SK-N-SH (cell line): ENCODE data around the gene ACTR6. TPM values are rescaled to one million over a fixed set of nuclear protein-coding genes. Genes with fewer than 3 reads are reported as not detected.

Source experiments
- CTCF ChIA-PET: fragments of 300-600, 350-600 bp; formaldehyde crosslinking; extraction: SDS; loops from one replicate; lab custom pipeline; 2021; lab: Yijun Ruan, JAX
- POLR2A ChIA-PET: fragments of 350-600 bp; sonication (Branson Sonifier 250); formaldehyde crosslinking; extraction: SDS; loops from one replicate; lab custom pipeline; 2020; ENCODE audit warnings: antibody characterized with exemption, inconsistent platforms; lab: Yijun Ruan, JAX
- DNase-seq: peaks from one replicate; pipeline ENCODE4 v3.0.0; 2012
- H2AFZ ChIP-seq: fragments of 200-600 bp; sonication (generic); 2 replicates; pipeline ENCODE4 v1.8.1; 2016; ENCODE audit warnings: antibody characterized with exemption, mild to moderate bottlenecking, low read depth
- H3F3A ChIP-seq: fragments of 200-600 bp; sonication (generic); replicated peaks from 2 replicates; pipeline ENCODE3; 2016; ENCODE audit warnings: antibody characterized with exemption, mild to moderate bottlenecking; ENCODE audit not compliant: insufficient read depth
- H3K27ac ChIP-seq, 2 experiments: fragments of 200-500 bp in 1 of 2; fragments of 200-600 bp in 1 of 2; sonication (Bioruptor generic) in 1 of 2; sonication (generic), shearing (Covaris generic) in 1 of 2; 2 replicates each; pipeline versions ENCODE4 v1.5.1 to v1.6.1; 2014 to 2016; ENCODE audit warnings: low read depth in 2 of 2, inconsistent platforms in 1 of 2, low read length in 1 of 2, mild to moderate bottlenecking in 1 of 2, mixed read lengths in 1 of 2
- H3K27me3 ChIP-seq: fragments of 200-600 bp; sonication (generic), shearing (Covaris generic); 2 replicates; pipeline ENCODE4 v1.6.1; 2016; ENCODE audit warnings: mixed run types; ENCODE audit not compliant: insufficient read depth
- H3K36me3 ChIP-seq, 2 experiments: fragments of 200-500 bp in 1 of 2; fragments of 200-600 bp in 1 of 2; sonication (Bioruptor generic) in 1 of 2; sonication (generic) in 1 of 2; replicated peaks in 1 of 2; 2 replicates each; pipeline versions ENCODE3 to v1.5.1; 2014 to 2016; ENCODE audit warnings: low read length in 1 of 2, mild to moderate bottlenecking in 1 of 2; ENCODE audit not compliant: insufficient read depth in 2 of 2, control insufficient read depth in 1 of 2
- H3K4me1 ChIP-seq, 2 experiments: fragments of 200-500 bp in 1 of 2; fragments of 200-600 bp in 1 of 2; sonication (Bioruptor generic) in 1 of 2; sonication (generic), shearing (Covaris generic) in 1 of 2; 2 replicates each; pipeline versions ENCODE4 v1.5.1 to v1.6.1; 2014 to 2016; ENCODE audit warnings: low read depth in 1 of 2, low read length in 1 of 2, mixed run types in 1 of 2; ENCODE audit not compliant: insufficient read depth in 2 of 2, control insufficient read depth in 1 of 2
- H3K4me2 ChIP-seq: fragments of 200-600 bp; sonication (generic), shearing (Covaris generic); 2 replicates; pipeline ENCODE4 v1.6.1; 2017; ENCODE audit warnings: mixed run types
- H3K4me3 ChIP-seq, 2 experiments: fragments of 200-500 bp in 1 of 2; fragments of 200-600 bp in 1 of 2; sonication (Bioruptor generic) in 1 of 2; sonication (generic), shearing (Covaris generic) in 1 of 2; 2 replicates each; pipeline versions ENCODE4 v1.5.1 to v1.8.1; 2014 to 2016; ENCODE audit warnings: low read depth in 2 of 2, inconsistent platforms in 1 of 2, low read length in 1 of 2, mild to moderate bottlenecking in 1 of 2, mixed read lengths in 1 of 2, moderate library complexity in 1 of 2
- H3K79me2 ChIP-seq: fragments of 200-600 bp; sonication (generic); 2 replicates; pipeline ENCODE4 v1.8.1; 2017; ENCODE audit warnings: mild to moderate bottlenecking; ENCODE audit not compliant: insufficient read depth
- H3K9ac ChIP-seq: fragments of 200-600 bp; sonication (generic); 2 replicates; pipeline ENCODE4 v1.6.1; 2017; ENCODE audit warnings: mixed run types
- H3K9me2 ChIP-seq: fragments of 200-600 bp; sonication (generic); 2 replicates; pipeline ENCODE4 v1.6.1; 2017; ENCODE audit warnings: mixed run types
- H3K9me3 ChIP-seq: fragments of 200-600 bp; sonication (generic); 2 replicates; pipeline ENCODE4 v1.6.1; 2017; ENCODE audit warnings: mixed run types, mild to moderate bottlenecking, moderate library complexity
- H4K20me1 ChIP-seq: fragments of 200-600 bp; sonication (generic); 2 replicates; pipeline ENCODE4 v1.6.1; 2017; ENCODE audit warnings: mild to moderate bottlenecking, mixed run types; ENCODE audit not compliant: insufficient read depth
- CHD2 ChIP-seq: fragments of 150-350 bp; IDR thresholded peaks from 2 replicates; pipeline ENCODE4 v1.6.1; 2018; ENCODE audit warnings: low read length; ENCODE audit not compliant: partially characterized antibody
- GABPA ChIP-seq: IDR thresholded peaks from 2 replicates; pipeline ENCODE4 v1.4.0; 2012; ENCODE audit warnings: low read depth, mild to moderate bottlenecking
- GATA2 ChIP-seq: sonication (generic); formaldehyde crosslinking; IDR thresholded peaks from 2 replicates; pipeline ENCODE4 v1.5.0; 2020; ENCODE audit warnings: mild to moderate bottlenecking, missing genetic modification reagents
- MXI1 ChIP-seq: IDR thresholded peaks from 2 replicates; pipeline ENCODE4 v1.6.1; 2012; ENCODE audit warnings: mild to moderate bottlenecking, low read depth, low read length, improper control_type of control experiment
- NFIC ChIP-seq: IDR thresholded peaks from 2 replicates; pipeline ENCODE4 v1.4.0; 2012; ENCODE audit warnings: borderline replicate concordance
- NRF1 ChIP-seq: IDR thresholded peaks from 2 replicates; pipeline ENCODE4 v1.6.1; 2012; ENCODE audit warnings: low read depth, mild to moderate bottlenecking, low read length
- PBX3 ChIP-seq: IDR thresholded peaks from 2 replicates; pipeline ENCODE4; 2012
- RFX5 ChIP-seq: IDR thresholded peaks from 2 replicates; pipeline ENCODE4 v1.6.1; 2012; ENCODE audit warnings: mild to moderate bottlenecking, improper control_type of control experiment, low read length
- SIN3A ChIP-seq: IDR thresholded peaks from 2 replicates; pipeline ENCODE4 v1.6.1; 2012; ENCODE audit warnings: low read depth, mild to moderate bottlenecking, low read length, moderate library complexity, borderline replicate concordance
- TAF1 ChIP-seq: IDR thresholded peaks from 2 replicates; pipeline ENCODE4 v1.6.1; 2012; ENCODE audit warnings: low read depth, mild to moderate bottlenecking, low read length, moderate library complexity, borderline replicate concordance
- TCF12 ChIP-seq: IDR thresholded peaks from 2 replicates; pipeline ENCODE4 v1.4.0; 2012
- TEAD4 ChIP-seq: IDR thresholded peaks from 2 replicates; pipeline ENCODE4 v1.4.0; 2012; ENCODE audit warnings: mild to moderate bottlenecking, borderline replicate concordance; ENCODE audit not compliant: insufficient read depth
- USF1 ChIP-seq: IDR thresholded peaks from 2 replicates; pipeline ENCODE4 v1.4.0; 2012; ENCODE audit warnings: low read depth, borderline replicate concordance
- YY1 ChIP-seq: IDR thresholded peaks from 2 replicates; pipeline ENCODE4 v1.4.0; 2012; ENCODE audit warnings: low read depth, mild to moderate bottlenecking
- WGBS: methylation state at CpG from one replicate; pipeline ENCODE4 v1.1.6; 2017; ENCODE audit warnings: low lambda C conversion rate; 5-methylcytosine and 5-hydroxymethylcytosine counted together
- polyA plus RNA-seq, 3 experiments: library from polyadenylated mRNA; depleted of rRNA; stranded (reverse); fragments of >200 nt; gene quantifications; 2 replicates each; pipeline ENCODE4 v1.2.3, GENCODE V29; 2012

The ACTR6 gene
- polyA plus RNA-seq, 1 of the 3 experiments (the other 2 are of a cell fraction), result 21.5 TPM

- peak; percentile 89 for DNase-seq
- POLR2A ChIA-PET, result interaction anchor here (0.6 to 2.1 kb wide), 3 partner anchors 13 to 1597 kb away, joined by 3 to 11 read pairs (median 3); partner anchors contain the start of gene ACTR6
- peak overlapping the region; percentile 84 for H3K4me2 ChIP-seq
- H3K27ac ChIP-seq, result peak overlapping the region; percentile 84 to 93; a peak in 3 of 4 replicates
- H3K27me3 ChIP-seq, result no peaks in the 10 kb centered on the region
- 4% methylated on average over 4 of the region's 6 CpGs for WGBS
- TF ChIP-seq TEAD4, result no peak
- no peak for TF ChIP-seq TCF12
- peaks cover 21% of the 10 kb centered on the region; the same call in 1 of the 2 replicates for H4K20me1 ChIP-seq
- H3K9me3 ChIP-seq, result no peaks in the 10 kb centered on the region
- H3K4me1 ChIP-seq, result peaks cover 12 to 13% of the 10 kb centered on the region in 2 experiments; a peak in 3 of 4 replicates
- H3F3A ChIP-seq, result peaks cover 6% of the 10 kb centered on the region
- H3K9me2 ChIP-seq, result no peaks in the 10 kb centered on the region
- peaks cover 42% of the 10 kb centered on the region for H3K79me2 ChIP-seq
- H3K4me3 ChIP-seq, result peak overlapping the region; percentile 79 to 88
- peak overlapping the region; percentile 95 for H2AFZ ChIP-seq
- CTCF ChIA-PET, result no interaction called here
- H3K36me3 ChIP-seq, result peaks cover 1 to 2% of the 10 kb centered on the region in 2 experiments
- H3K9ac ChIP-seq, result peak overlapping the region; percentile 91; the same call in 1 of the 2 replicates
These were observed 65.9 kb downstream of the ACTR6 start for GRCh38 chr12:100266585-100266834.

GRCh38 chr12:100266835-100267602 is 66.4 kb downstream of the ACTR6 start, which contains the start of the genes DEPDC4 and SCYL2:
DEPDC4 (minus strand) TSS chr12:100267079; CDS start chr12:100267076, 3 bp downstream.
SCYL2 (plus strand) TSS chr12:100267177; CDS start chr12:100282971, 15,794 bp downstream.
- peak; percentile 94 for DNase-seq
- peaks cover 2 to 3% of the 10 kb centered on the region in 2 experiments for H3K36me3 ChIP-seq
- peak within 1 kb of the TSS; percentile 79 to 88 for H3K4me3 ChIP-seq
- peak within 1 kb of the TSS; percentile 89 to 93 for H3K27ac ChIP-seq
- TF ChIP-seq CHD2 (peak; percentile 2), SIN3A (peak; percentile 41), RFX5 (0 out of 2 replicates have a peak, but pooled peaks have one; percentile 51), TCF12 (no peak), TAF1 (peak; percentile 59), MXI1 (peak; percentile 38), GABPA (peak; percentile 79), NFIC (peak; percentile 47), GATA2 (CRISPR knock-in tag) (no peak), PBX3 (peak; percentile 77), NRF1 (no peak), YY1 (peak; percentile 54; the same call in 1 of the 2 replicates), USF1 (peak; percentile 3; the same call in 1 of the 2 replicates)
- H3K9ac ChIP-seq, result peak within 1 kb of the TSS; percentile 91
- H4K20me1 ChIP-seq, result peaks cover 26% of the 10 kb centered on the region
- H2AFZ ChIP-seq, result peak within 1 kb of the TSS; percentile 95
- peaks cover 12 to 13% of the 10 kb centered on the region in 2 experiments; a peak in 3 of 4 replicates for H3K4me1 ChIP-seq
- no peaks in the 10 kb centered on the region for H3K9me3 ChIP-seq
- 2% methylated on average over 24 of the region's 62 CpGs for WGBS
- H3K9me2 ChIP-seq, result no peaks in the 10 kb centered on the region
- H3K79me2 ChIP-seq, result peaks cover 47% of the 10 kb centered on the region
- POLR2A ChIA-PET, result interaction anchor here (0.6 to 2.1 kb wide), 3 partner anchors 12 to 1597 kb away, joined by 3 to 11 read pairs (median 3); partner anchors contain the start of gene ACTR6
- H3K27me3 ChIP-seq, result no peaks in the 10 kb centered on the region
- H3K4me2 ChIP-seq, result peak within 1 kb of the TSS; percentile 84
- CTCF ChIA-PET, result interaction anchor here (0.8 to 1.0 kb wide), 2 partner anchors 48 to 288 kb away, joined by 4 read pairs; no protein-coding TSS in a partner anchor
- peaks cover 6% of the 10 kb centered on the region for H3F3A ChIP-seq
